HCT116 (cell line): ENCODE results near the gene APBA3. TPM values are rescaled to one million over a fixed set of nuclear protein-coding genes. Genes with fewer than 3 reads are reported as not detected.

Source experiments
- ATAC-seq: fragments of 200-7000 bp; cut with Tn5 transposase; 2 replicates; pipeline ENCODE4 v1.9.1; 2020; ENCODE audit warnings: mild to moderate bottlenecking, moderate library complexity
- BruUV-seq: library from RNA; stranded (reverse); fragments of 400-500 nt; replicated peaks from 2 replicates; lab custom pipeline; 2021; lab: Mats Ljungman, UMichigan
- CTCF ChIA-PET: fragments of 300-600 bp; sonication (Branson Sonifier 250); formaldehyde crosslinking; loops from one replicate; lab custom pipeline; 2021; ENCODE audit warnings: antibody characterized with exemption; lab: Charles Lee
- POLR2A ChIA-PET: fragments of 300-600, 350-600 bp; sonication (Branson Sonifier 250); formaldehyde crosslinking; loops from one replicate; lab custom pipeline; 2021; ENCODE audit warnings: antibody characterized with exemption; lab: Charles Lee
- RAD21 ChIA-PET, 2 experiments: fragments of 300-600 bp; sonication (Branson Sonifier 250); formaldehyde crosslinking; loops; one replicate each; lab custom pipeline; 2023; ENCODE audit warnings: low total read pairs in 2 of 2; ENCODE audit not compliant: uncharacterized antibody in 2 of 2, unreplicated experiment in 2 of 2, low non-redundant PET in 1 of 2; lab: Charles Lee
- DNase-seq: peaks from one replicate; pipeline ENCODE4 v3.0.0-alpha.2; 2010; ENCODE audit warnings: low read depth, low spot score
- H2AFZ ChIP-seq: fragments of 200-600 bp; shearing (Covaris generic), sonication (generic); 2 replicates; pipeline ENCODE4 v1.6.1; 2017; ENCODE audit warnings: low read depth, mixed run types, mixed read lengths, antibody characterized with exemption, low read length; ENCODE audit not compliant: poor library complexity, severe bottlenecking
- H3K27ac ChIP-seq: 2 replicates; pipeline ENCODE4 v1.5.1; 2012; ENCODE audit warnings: low read depth, low read length
- H3K27me3 ChIP-seq: fragments of 200-600 bp; sonication (generic); 2 replicates; pipeline ENCODE4 v1.6.1; 2016; ENCODE audit warnings: mixed run types, low read length, mixed read lengths; ENCODE audit not compliant: insufficient read depth
- H3K36me3 ChIP-seq, 2 experiments: fragments of 200-500 bp in 1 of 2; fragments of 200-600 bp in 1 of 2; sonication (Bioruptor generic) in 1 of 2; sonication (generic) in 1 of 2; 2 replicates each; pipeline versions ENCODE4 v1.5.1 to v1.6.1; 2014 to 2016; ENCODE audit warnings: low read length in 2 of 2, inconsistent platforms in 1 of 2, mixed read lengths in 1 of 2, mixed run types in 1 of 2; ENCODE audit not compliant: insufficient read depth in 2 of 2, control insufficient read depth in 1 of 2
- H3K4me1 ChIP-seq, 2 experiments: fragments of 200-600 bp in 1 of 2; sonication (generic) in 1 of 2; 2 replicates each; pipeline versions ENCODE4 v1.5.1 to v1.6.1; 2012 to 2017; ENCODE audit warnings: low read length in 2 of 2, inconsistent platforms in 1 of 2, mild to moderate bottlenecking in 1 of 2, mixed read lengths in 1 of 2, mixed run types in 1 of 2, moderate library complexity in 1 of 2; ENCODE audit not compliant: insufficient read depth in 2 of 2, control insufficient read depth in 1 of 2
- H3K4me2 ChIP-seq: fragments of 200-600 bp; sonication (generic); 2 replicates; pipeline ENCODE4 v1.6.1; 2017; ENCODE audit warnings: mixed run types, low read length, mixed read lengths
- H3K4me3 ChIP-seq, 2 experiments: fragments of 200-600 bp in 1 of 2; sonication (generic) in 1 of 2; replicated peaks in 1 of 2; 2 replicates each; pipeline ENCODE4 v1.5.1; 2011 to 2016; ENCODE audit warnings: low read length in 2 of 2, control low read depth in 1 of 2, low read depth in 1 of 2, mild to moderate bottlenecking in 1 of 2, mixed read lengths in 1 of 2, mixed run types in 1 of 2
- H3K79me2 ChIP-seq: fragments of 200-600 bp; sonication (generic); 2 replicates; pipeline ENCODE4 v1.6.1; 2017; ENCODE audit warnings: mild to moderate bottlenecking, mixed run types, low read length, moderate library complexity, mixed read lengths; ENCODE audit not compliant: insufficient read depth
- H3K9ac ChIP-seq: fragments of 200-600 bp; sonication (generic); 2 replicates; pipeline ENCODE4 v1.6.1; 2016; ENCODE audit warnings: low read length, mixed read lengths
- H3K9me2 ChIP-seq: fragments of 200-600 bp; sonication (generic), shearing (Covaris generic); 2 replicates; pipeline ENCODE4 v1.6.1; 2017; ENCODE audit warnings: mixed run types, mild to moderate bottlenecking, moderate library complexity; ENCODE audit not compliant: insufficient read depth
- H3K9me3 ChIP-seq, 2 experiments: fragments of 200-500 bp in 1 of 2; fragments of 200-600 bp in 1 of 2; sonication (Bioruptor generic) in 1 of 2; sonication (generic) in 1 of 2; 2 replicates each; pipeline ENCODE4 v1.6.1; 2014 to 2017; ENCODE audit warnings: low read length in 2 of 2, mixed read lengths in 2 of 2, inconsistent platforms in 1 of 2, low read depth in 1 of 2, mild to moderate bottlenecking in 1 of 2, mixed run types in 1 of 2, moderate library complexity in 1 of 2; ENCODE audit not compliant: control insufficient read depth in 1 of 2, insufficient read depth in 1 of 2
- H4K20me1 ChIP-seq: fragments of 200-600 bp; sonication (generic), shearing (Covaris generic); 2 replicates; pipeline ENCODE4 v1.6.1; 2017; ENCODE audit warnings: mixed run types, mild to moderate bottlenecking, moderate library complexity; ENCODE audit not compliant: insufficient read depth
- CBX3 ChIP-seq: IDR thresholded peaks from 2 replicates; pipeline ENCODE4 v1.6.1; 2012; ENCODE audit warnings: low read depth
- CEBPB ChIP-seq: IDR thresholded peaks from 2 replicates; pipeline ENCODE4 v1.6.1; 2012; ENCODE audit warnings: low read depth
- CTCF ChIP-seq, 3 experiments: fragments of 200-600 bp in 1 of 3; sonication (generic) in 1 of 3; IDR thresholded peaks in 2 of 3; conservative IDR thresholded peaks in 1 of 3; 2 replicates each; pipeline ENCODE4 v1.5.1; 2012 to 2017; ENCODE audit warnings: low read depth in 2 of 3, low read length in 2 of 3, antibody characterized with exemption in 1 of 3, borderline replicate concordance in 1 of 3, control low read depth in 1 of 3, mild to moderate bottlenecking in 1 of 3, mixed read lengths in 1 of 3, mixed run types in 1 of 3, moderate library complexity in 1 of 3; ENCODE audit not compliant: insufficient read depth in 1 of 3
- EGR1 ChIP-seq: IDR thresholded peaks from 2 replicates; pipeline ENCODE4 v1.6.1; 2012; ENCODE audit warnings: low read depth
- ELF1 ChIP-seq: IDR thresholded peaks from 2 replicates; pipeline ENCODE4 v1.6.1; 2012; ENCODE audit warnings: low read depth, borderline replicate concordance
- EZH2 ChIP-seq: fragments of 200-600 bp; sonication (generic); IDR thresholded peaks from 2 replicates; pipeline ENCODE4 v1.6.1; 2017; ENCODE audit warnings: antibody characterized with exemption, mixed run types
- EZH2phosphoT487 ChIP-seq: fragments of 200-600 bp; IDR thresholded peaks from 2 replicates; pipeline ENCODE4 v1.6.1; 2018; ENCODE audit warnings: antibody characterized with exemption, borderline replicate concordance
- FOSL1 ChIP-seq: IDR thresholded peaks from 2 replicates; pipeline ENCODE4 v1.6.1; 2012; ENCODE audit warnings: low read depth
- POLR2AphosphoS5 ChIP-seq: IDR thresholded peaks from 2 replicates; pipeline ENCODE4 v1.6.1; 2011; ENCODE audit warnings: mild to moderate bottlenecking, low read depth, low read length, moderate library complexity
- RAD21 ChIP-seq: IDR thresholded peaks from 2 replicates; pipeline ENCODE4 v1.6.1; 2012; ENCODE audit warnings: low read depth, mild to moderate bottlenecking
- REST ChIP-seq: IDR thresholded peaks from 2 replicates; pipeline ENCODE4 v1.6.1; 2012; ENCODE audit warnings: low read depth
- SIN3A ChIP-seq: IDR thresholded peaks from 2 replicates; pipeline ENCODE4 v1.6.1; 2012; ENCODE audit warnings: low read depth
- SP1 ChIP-seq: IDR thresholded peaks from 2 replicates; pipeline ENCODE4 v1.6.1; 2012; ENCODE audit warnings: low read depth
- SRF ChIP-seq: IDR thresholded peaks from 2 replicates; pipeline ENCODE4 v1.6.1; 2012; ENCODE audit warnings: low read depth
- TCF7L2 ChIP-seq: IDR thresholded peaks from 2 replicates; pipeline ENCODE4 v1.7.0; 2011; ENCODE audit warnings: borderline replicate concordance, inconsistent platforms; ENCODE audit not compliant: insufficient read depth, insufficient read length; ENCODE audit errors: extremely low read depth
- ZBTB33 ChIP-seq: IDR thresholded peaks from 2 replicates; pipeline ENCODE4 v1.6.1; 2011; ENCODE audit warnings: mild to moderate bottlenecking, low read length, moderate library complexity; ENCODE audit not compliant: insufficient replicate concordance; ENCODE audit errors: extremely low read depth
- ZNF274 ChIP-seq: fragments of 200-500 bp; sonication (Bioruptor generic); IDR thresholded peaks from 2 replicates; pipeline ENCODE4 v1.6.1; 2014; ENCODE audit warnings: mild to moderate bottlenecking, low read depth, low read length, inconsistent platforms
- intact Hi-C: fragments of 100-400 bp; cut with micrococcal nuclease; formaldehyde crosslinking; loops from 2 replicates; pipeline ENCODE4 v1.10.0; 2022
- total RNA-seq: library from RNA; stranded (reverse); gene quantifications from one replicate; pipeline ENCODE4 v1.2.1, GENCODE V29; 2021; ENCODE audit not compliant: unreplicated experiment

APBA3 gene
- total RNA-seq, 1 experiment from 2014 or later: 29.5 TPM

DNA sequence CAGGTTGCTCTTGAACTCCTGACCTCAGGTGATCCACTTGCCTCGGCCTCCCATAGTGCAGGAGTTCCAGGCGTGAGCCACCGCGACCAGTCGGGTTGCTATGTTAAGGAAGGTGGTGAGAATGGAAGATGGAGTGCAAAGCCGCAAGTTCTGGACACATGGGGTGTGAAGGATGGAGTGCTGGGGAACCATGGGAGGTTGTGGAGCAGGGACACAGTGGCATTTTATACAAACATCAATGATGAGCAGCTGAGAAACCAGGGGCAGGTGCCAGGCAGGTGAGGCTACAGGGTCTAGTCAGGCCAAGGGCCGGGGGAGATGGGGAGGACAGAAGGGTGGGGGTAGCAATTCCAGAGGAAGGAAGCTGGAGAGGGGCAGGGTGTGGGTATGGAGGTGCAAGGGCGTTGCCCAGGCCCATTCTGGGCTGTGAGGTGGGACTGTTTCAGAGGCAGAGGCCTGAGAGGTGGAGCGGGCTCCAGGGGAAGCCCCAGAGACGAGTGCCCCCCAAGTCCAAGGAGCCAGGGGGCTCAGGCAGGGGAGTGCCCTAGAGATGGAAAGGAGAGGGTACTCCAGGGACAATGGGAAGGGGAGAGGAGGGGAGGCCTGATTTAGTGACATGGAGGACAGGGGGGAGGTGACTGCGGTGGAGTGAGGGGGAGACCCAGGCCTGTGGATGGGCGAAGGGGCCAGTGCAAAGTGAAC is 12.5 kb upstream of the APBA3 start:
- POLR2A ChIA-PET: interaction anchor here (1.2 kb wide), 1 partner anchor 11 kb away, joined by 5 read pairs; the partner anchor contains the start of gene MRPL54

More for the DNA sequence above, 12.5 kb upstream of the APBA3 start:
- Histone ChIP-seq H3K4me2 (no peak overlapping the region), H3K4me3 (no peak overlapping the region), H4K20me1 (no peaks in the 10 kb centered on the region), H3K9me2 (no peaks in the 10 kb centered on the region), H3K79me2 (no peaks in the 10 kb centered on the region), H3K27ac (no peak overlapping the region), H3K36me3 (no peaks in the 10 kb centered on the region), H2AFZ (no peak overlapping the region), H3K4me1 (no peaks in the 10 kb centered on the region), H3K27me3 (no peaks in the 10 kb centered on the region), H3K9ac (no peak overlapping the region), H3K9me3 (no peaks in the 10 kb centered on the region)
- DNase-seq (no peak), ATAC-seq (no peak)
- TF ChIP-seq RAD21: no peak
- TF ChIP-seq POLR2AphosphoS5: no peak
- no peak for TF ChIP-seq SIN3A
- TF ChIP-seq SP1: no peak
- TF ChIP-seq FOSL1: no peak
- no peak for TF ChIP-seq CTCF (IDR thresholded peaks at IDR 0.05 in 2 of 3, conservative IDR thresholded peaks at IDR 0.05 in 1 of 3; ENCODE audit: borderline replicate concordance in 1 of 3, insufficient read depth in 1 of 3, low read depth in 2 of 3, low read length in 2 of 3)
- no peak for TF ChIP-seq ZBTB33
- no peak for TF ChIP-seq EZH2phosphoT487
- TF ChIP-seq EZH2: no peak
- TF ChIP-seq CEBPB: no peak
- TF ChIP-seq CBX3: no peak
- no peak for TF ChIP-seq TCF7L2
- TF ChIP-seq ZNF274: no peak
- TF ChIP-seq ELF1: no peak
- no peak for TF ChIP-seq EGR1
- no peak for TF ChIP-seq SRF
- no peak for TF ChIP-seq REST
- ChIA-PET RAD21 (no interaction called here), CTCF (no interaction called here)
- BruUV-seq: no TSS peak
- intact Hi-C loops: no loop called here
